ENCODE measurements around the gene MED8.
"Not testable (repeated sequence)": the region's sequence is repeated elsewhere in the genome, so short reads cannot be mapped to it uniquely, and the experiment has no call there.

MED8 gene

DNA sequence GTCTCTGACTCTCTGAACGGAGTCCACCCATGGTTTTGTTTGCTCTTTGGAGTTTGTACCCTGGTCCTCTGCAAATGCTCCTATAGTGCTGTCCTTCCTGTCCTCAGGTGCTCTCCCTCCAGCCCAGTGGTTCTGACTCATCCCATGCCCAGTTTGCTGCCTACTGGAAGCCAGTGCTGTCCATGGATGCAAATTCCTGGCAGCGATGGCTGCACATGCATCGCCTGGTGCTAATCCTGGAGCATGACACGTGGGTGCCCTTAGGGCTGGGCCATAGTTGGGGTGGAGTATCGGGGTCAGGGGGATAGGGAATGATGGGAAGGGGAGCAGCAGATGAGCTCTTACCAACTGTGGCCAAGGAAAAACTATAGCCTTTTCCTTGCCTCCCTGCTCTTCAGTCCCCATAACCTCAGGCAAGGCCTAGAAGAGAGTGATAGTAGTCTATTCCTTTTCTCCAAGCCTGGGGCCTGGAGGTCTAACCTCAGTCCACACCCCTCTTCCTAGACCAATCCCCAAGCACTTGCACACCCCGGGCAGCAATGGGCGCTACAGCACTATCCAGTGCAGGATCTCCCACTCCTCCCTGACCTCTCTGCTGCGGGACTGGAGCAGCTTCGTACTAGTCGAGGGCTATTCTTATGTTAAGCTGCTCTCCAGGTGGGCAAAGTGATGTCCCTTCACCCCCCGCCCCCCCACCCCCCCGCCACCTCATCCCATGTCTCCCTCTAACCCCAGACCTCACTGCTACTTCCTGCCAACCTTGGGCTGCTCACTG is 32.6 kb upstream of the MED8 start:
- no peak for DNase-seq

DNA sequence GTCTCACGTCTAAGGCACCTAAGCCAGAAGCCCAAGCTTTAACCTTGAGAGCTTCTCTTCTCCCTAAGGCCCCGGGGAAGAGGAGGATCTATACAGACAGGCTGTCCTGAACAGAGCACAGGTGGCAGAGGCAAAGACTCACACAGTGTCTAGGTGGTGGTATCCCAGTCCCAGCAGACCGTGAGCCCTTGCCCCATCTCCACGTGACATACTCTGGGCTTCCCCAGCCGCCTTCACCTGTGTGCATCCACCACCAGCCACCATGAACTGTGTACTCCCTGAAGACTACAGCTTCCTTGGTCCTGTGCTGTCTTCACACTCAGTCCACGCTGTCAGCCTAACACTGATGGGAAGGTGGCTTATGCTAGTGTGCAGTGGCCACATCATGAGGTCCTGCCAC is 31.8 kb upstream of the MED8 start:
- no peak for DNase-seq

DNA sequence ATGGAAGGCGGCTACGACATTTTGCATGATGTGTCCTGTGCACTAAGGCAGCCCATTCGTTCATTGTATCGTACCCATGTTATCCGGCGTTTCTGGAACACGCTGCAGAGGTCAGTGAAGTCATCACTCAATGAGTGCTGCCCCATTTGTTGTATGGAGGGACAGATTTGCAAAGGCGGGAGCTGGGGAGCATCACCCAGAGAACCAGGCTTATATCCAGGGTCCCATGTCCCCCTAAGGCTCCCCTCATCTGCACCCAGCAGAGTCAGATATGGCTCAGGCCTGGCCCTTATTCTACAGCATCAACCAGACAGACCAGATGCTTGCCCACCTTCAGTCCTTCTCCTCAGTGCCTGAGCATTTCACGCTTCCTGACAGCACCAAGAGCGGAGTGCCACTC is 31.3 kb upstream of the MED8 start:
- no peak for DNase-seq

DNA sequence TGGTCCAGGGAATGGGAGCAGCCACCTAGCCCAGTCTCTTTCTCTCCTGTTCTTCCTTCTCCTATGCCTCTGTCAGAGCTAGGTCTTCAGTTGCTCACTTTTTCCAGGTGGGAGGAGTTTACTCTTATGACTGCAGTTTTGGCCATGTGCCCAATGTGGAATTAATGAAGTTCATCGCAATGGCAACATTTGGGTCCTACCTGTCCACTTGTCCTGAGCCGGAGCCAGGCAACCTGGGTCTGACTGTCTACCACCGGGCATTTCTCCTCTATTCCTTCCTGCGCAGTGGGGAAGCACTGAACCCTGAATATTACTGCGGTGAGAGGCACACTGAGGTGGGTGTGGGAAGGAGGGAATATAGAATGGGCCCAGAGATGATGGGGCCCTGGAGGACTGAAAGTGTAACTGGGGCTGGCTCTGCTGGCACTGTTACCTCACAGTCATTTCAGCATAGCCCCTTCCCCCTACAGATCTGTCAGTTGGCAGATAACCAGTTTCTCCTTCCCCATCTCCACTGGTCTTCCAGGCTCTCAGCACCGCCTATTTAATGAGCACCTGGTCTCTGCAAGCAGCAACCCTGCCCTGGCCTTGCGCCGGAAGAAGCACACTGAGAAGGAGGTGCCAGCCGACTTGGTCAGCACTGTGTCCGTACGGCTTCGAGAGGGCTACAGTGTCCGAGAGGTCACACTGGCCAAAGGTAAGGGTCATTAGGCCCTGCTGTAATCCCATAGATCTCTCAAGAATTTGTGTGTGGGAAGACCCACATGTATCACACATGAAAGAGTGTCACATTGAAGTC is 30.2 kb upstream of the MED8 start:
- no peak for DNase-seq

DNA sequence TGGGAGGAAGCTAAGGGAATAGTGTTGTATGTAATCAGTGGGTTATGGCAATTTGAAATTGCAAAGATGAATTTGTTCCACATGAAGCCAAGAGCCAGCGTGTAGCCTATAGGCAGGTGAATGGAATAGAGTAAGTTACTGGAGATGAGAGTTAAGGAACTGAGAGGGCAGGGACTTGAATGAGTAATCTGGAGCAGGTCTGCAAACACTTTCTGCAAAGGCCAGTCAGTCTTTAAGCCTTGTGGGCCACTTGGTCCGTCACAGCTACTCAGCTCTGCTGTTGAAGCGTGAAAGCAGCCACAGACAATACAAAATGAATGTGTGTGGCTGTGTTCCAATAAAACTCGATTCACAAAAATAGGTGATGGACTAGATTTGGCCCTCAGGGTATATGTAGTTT is 29.3 kb upstream of the MED8 start:
- no peak for DNase-seq

DNA sequence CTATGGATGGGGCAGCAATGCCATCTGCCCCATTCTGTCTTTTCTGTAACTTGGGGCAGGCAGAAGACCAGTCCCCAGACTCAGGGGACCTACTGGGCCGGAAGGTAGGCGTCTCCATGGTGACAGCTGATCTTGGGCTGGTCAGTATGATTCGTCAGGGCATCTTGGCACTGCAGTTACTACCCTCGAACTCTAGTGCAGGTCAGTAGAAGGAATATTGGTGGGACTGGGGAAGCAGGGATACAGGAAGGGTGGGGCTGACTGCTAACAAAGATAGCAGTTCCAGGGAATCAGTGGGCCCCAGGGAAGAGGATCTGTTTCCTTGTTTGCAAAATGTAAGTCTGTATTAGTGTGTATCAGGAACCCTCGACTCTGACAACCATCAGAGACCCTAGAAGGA is 26.3 kb upstream of the MED8 start:
- DNase-seq, result no peak

DNA sequence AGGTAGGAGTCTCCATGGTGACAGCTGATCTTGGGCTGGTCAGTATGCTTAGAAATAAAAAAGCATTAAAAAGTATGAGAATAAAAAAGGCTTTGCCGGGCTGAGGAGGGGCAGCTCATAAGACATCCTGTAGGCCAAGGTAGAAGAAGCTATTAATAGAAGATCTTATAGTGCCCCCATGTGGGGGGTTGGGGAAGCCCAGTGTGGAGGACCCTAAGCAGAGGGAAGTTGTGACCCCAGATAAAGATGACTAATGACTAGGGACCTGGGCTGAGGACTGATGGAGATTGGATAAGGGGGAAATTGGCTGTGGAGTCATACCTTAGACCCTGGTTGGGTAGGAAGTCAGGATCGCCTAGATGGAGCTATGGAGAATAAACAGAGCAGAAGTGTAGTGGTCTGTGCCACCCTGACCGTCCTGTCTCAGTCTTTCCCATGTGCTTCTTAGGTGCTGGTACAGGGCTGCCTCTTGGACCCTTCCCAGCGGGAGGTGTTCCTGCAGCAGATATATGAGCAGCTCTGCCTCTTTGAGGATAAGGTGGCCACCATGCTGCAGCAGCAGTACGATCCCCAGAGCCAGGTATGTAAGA is 25.1 kb upstream of the MED8 start:
- peak; percentile 20 for DNase-seq

DNA sequence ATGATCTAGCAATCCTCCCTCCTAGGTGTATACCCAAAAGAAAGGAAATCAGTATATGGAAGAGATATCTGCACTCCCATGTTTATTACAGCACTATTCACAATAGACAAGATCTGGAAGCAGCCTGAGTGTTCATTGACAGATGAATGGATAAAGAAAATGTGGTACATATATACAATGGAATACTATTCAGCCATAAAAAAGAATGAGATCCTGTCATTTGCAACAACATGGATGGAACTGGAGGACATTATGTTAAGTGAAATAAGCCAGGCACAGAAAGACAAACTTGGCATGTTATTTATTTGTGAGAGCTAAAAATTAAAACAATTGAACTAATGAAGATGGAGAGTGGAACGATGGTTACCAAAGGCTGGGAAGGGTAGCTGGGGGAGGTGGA is 23.8 kb upstream of the MED8 start:
- not testable (repeated sequence) for DNase-seq

DNA sequence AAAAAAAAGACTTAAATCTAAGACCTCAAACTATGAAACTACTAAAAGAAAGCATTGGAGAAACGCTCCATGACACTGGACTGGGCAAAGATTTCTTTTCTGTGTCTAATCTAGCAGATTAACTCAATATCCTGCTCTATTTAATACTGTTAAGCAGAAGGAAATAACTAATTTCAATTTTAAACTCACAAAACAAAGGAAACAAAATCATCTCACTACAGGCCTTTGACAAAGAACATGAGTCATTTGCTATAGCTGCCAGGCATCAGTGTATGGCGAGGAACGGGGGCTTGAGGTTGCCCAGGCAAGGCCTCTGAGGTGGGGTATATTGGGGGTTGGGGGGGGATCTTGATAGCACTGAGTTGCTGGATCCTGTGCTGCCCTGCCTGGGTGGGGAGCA is 21.0 kb upstream of the MED8 start:
- no peak for DNase-seq

DNA sequence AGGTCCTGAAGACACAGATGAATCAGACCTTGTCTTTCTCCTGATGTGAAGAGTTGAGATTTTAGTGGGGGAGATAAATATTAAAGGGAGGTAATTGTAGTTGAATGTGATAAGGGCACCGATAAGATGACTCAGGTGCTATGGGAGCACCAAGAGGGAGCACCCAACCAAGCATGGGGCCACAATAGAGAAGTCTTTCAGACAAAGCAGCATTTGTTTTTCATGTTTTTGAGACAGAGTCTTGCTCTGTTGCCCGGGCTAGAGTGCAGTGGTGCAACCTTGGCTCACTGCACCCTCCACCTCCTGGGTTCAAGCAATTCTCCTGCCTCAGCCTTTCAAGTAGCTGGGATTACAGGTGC is 16.3 kb upstream of the MED8 start:
- no peak for DNase-seq

DNA sequence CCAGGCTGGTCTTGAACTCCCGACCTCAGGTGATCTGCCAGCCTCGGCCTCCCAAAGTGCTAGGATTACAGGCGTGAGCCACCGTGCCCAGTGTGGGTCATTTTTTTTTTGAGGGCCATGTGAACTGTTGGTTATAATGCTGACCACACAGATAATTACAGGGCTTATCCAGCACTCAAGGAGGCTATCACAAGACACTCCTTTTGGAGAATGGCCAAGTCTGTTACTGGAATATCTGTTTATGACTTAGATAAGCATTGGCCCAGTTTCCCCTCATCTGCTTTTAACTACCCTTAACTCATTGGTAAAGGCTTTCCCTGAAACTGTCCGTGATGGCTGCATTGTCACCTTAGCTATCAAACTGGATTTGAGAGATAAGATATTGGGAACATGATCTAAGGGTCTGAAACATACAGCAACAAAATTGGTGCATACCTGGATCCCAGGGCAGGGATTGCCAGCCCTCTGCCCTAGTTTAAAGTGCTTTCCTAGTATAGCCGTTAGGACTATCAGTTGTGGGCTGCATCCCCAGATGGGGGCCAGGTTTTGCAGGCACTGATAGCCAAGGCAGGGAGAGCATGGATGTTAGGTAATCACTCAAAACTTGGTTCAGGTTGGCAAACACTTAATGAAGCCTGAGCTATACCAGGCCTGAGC is 15.7 kb upstream of the MED8 start:
- DNase-seq, result no peak

DNA sequence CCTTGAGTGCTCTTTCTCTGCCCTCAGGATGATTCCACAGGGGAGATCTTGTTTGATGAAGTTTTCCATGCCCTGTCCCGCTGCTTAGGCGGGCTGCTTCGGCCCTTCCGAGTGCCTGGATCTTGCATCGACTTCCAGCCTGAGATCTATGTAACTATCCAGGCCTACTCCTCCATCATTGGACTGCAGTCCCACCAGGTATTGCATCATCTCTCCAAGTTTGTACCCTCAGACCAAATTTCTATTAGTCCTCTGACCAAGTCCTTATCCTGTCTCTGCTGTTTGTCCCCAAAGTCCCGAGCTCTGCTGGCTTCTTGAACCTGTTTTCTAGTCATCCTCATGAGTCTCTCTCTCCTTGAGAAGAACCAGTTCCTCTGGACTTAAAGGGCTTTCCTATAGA is 14.8 kb upstream of the MED8 start:
- DNase-seq, result no peak

DNA sequence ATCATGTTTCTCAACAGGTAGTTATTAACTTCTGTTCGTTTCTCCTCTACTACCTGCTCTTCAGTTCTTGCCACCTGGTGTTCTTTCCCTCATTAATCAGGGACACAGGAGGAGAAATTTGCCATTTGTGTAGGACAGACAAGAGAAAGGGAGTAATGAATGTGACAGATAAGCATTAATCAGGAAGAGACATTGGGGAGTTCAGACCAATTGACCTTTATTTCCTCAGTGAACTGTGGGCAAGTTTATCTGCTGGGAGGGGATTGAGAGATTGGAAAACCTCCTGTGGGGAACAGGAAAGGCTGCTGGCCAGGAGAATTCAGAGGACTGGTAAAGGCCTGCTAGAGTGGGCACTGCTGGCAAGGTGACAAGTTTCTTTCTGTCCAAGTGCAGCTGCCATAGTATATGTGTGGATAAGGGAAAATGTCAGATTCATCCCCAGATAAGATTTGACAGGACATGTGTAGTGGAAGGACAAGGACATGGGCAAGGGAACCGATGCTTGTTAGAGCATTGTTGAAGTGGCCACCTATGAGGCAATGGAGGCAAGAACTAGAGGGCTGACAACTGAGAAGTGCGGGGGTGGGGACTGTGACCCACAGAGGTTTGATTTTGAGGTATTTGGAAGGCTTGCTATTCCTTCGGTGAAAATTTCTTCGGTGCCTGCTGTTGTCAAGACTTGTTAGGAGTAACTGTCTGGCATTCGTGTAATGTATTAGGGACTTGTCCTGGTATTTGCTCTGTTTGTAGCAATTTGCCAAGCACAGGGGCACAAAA is 12.7 kb upstream of the MED8 start:
- DNase-seq, result no peak

DNA sequence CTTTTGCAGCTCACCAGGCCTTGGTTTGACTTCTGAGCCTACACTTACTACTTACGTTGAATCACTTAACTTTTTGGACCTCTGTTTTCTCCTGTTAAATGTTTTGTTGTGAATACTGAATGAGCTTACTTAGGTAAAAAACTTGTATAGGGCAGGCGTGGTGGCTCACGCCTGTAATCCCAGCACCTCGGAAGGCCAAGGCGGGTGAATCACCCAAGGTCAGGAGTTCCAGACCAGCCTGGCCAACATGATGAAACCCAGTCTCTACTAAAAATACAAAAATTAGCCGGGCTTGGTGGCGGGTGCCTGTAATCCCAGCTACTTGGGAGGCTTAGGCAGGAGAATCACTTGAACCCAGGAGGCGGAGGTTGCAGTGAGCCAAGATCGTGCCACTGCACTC is 10.8 kb upstream of the MED8 start:
- not testable (repeated sequence) for DNase-seq

DNA sequence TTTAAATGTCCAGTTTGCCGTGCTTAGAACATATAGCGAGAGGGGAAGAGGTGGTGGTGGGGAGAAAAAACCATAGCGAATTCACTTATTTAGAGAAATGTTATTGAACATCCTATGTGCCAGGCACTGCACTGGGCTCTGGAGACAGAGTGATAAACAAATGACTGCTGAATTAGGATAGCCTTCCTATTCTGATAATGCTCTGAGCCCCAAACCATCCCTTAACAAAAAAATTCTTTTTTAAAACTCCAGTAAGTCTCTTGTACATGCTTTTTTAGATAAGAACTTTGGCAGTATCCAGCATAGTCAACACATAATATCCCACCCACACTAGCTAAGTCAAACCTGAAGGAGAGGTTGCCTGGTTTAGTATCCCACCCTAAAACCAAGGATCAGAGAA is 8.6 kb upstream of the MED8 start:
- no peak for DNase-seq

DNA sequence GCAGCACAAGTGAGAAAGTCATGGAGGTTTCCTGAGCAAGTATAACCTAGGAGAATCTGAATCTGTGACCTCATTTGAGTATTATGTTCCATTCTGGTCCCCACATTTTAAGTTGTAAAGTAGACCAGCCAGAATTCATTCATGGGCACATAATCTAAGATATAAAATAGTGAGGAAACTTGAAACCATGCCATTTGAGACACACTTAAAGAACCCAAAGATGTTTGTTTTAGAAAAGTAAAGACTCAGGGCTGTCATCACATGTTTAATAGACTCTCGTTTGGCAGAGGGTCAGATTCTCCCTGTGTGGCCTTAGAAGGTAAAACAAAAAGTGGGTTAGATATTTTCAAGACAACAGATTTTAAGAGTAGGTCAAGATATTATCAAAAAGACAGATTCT is 6.5 kb upstream of the MED8 start:
- DNase-seq, result no peak

DNA sequence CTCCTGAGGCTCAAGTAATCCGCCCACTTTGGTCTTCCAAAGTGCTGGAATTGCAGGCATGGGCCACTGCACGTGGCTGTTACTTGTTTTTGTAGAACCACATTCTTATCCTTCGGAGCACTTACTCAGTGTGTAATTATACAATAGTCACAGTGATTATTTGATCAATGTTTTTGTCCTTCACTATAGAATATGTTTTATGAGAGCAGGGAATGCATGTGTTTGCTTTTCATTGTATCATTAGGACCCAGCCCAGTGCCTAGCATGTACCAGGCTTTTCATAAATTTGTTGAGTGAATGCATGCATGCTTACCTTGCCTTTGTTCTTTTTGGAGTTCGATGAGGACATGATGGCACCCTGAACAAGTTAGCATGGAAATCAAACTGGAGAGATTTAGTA is 5.9 kb upstream of the MED8 start:
- DNase-seq, result no peak

DNA sequence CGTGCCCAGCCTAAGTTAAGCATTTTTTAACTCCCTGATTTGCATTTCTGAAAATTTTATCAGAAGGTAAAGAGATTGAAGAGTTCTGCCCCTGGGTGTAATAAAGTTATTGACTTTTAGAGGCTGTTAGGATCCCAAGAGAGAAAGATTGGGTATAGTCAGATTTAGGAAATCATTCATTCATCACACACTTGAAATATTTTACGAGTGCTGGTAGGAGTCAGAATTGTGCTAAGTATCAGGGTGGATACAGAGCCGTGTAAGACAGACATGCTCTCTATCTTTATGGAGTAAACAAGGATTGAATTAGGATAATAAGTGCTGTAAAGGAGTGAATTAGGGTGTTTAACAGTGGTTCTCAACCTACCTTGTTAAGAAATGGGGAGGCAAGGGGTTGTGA is 3.1 kb upstream of the MED8 start:
- no peak for DNase-seq

DNA sequence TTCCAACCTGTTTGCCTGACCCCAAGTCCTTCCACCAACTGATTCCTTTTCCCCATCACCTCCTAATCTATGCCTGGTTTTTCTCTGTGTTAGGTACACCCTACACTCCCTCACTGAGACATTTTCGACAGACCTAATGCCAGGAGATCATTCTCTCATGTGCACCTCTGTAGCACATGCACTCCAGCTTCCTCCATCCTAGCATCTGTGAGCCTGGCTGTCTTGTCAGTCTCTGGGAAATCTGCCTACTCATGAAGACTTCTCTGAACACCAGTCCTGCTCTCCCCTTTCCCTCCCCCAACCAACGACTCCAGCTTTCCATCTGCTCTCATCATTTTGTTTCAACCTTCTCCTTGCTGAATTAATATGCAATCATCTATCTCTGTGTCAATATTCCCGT is 987 bp downstream of the MED8 start:
- DNase-seq, result no peak

DNA sequence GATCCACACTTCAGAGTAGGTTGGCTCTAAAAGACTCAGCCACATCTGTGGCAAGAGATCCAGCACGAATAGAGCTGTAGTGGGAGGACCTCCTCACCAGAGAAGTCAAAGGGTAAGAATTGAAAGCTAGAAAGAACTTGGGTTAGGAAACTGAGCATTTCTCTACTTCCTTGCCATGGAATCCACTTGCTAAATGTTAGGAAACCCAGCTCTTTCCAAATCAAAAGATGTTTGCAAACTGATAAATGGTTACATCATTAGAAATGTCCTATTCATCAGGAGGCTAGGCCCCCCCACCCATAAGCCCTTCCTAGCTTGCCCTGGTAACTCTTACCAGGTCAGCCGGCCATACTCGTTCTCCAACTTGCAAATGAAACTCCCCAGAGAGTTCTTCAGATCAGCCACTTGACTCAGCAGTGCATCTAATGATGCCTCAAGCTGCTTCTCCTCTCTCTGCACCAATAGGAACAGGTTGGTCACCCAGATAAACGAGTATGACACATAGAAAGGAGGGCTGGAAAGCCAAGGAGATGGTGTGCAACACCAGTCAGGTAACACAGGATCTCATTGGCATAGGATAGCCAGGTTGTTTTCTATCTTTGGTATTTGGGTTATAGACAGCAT is 1.5 kb downstream of the MED8 start:
- DNase-seq, result no peak

DNA sequence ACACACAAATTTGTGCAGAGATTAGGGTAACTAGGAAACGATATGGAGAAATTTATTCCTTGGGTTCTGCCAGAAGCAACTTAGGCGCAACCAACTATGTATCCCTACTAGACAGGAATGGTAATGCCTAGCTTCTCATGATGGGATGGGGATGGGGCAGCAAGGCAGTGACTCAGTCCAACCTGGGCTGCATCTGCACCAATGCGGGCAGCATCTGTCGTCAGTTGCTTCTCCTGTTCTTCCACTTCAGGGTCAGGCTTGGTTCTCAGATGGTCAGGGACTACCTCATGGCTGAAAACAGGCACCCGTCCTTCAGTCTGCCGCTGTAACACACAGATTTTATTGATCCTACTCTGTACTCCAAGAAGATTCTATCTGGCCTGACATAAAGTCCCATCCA is 2.9 kb downstream of the MED8 start:
- no peak for DNase-seq

DNA sequence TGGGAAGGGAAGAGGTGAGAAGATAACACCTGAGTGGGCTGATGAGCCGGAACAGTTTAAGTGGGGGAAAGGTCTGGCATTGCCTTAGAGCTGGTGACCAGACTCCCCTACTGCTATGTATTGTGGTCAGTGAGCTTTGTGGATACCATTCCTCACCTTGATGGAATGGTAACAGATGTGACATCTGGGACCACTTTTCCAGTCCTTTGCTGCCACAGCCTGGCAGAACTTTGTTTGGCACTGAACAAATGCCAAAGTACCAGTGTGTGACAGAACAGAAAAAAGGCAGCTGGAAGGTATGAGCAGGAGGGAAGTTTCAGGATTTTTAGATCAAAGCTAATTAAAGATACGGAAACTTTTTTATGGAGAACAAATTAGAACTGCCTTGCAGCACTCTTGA is 6.2 kb downstream of the MED8 start:
- no peak for DNase-seq
